PC-9 (cell line): ENCODE data around the gene FFAR3. TPM values are rescaled to one million over a fixed set of nuclear protein-coding genes. Genes with fewer than 3 reads are reported as not detected.

Experiments
- BruUV-seq: library from RNA; stranded (reverse); fragments of 400-500 nt; replicated peaks from 2 replicates; lab custom pipeline; 2021; lab: Mats Ljungman, UMichigan
- CTCF ChIA-PET: fragments of 300-600 bp; sonication (Branson Sonifier 250); formaldehyde crosslinking; loops from one replicate; lab custom pipeline; 2022; ENCODE audit warnings: antibody characterized with exemption; lab: Charles Lee
- POLR2A ChIA-PET: fragments of 300-600 bp; sonication (Branson Sonifier 250); formaldehyde crosslinking; loops from one replicate; lab custom pipeline; 2022; ENCODE audit warnings: antibody characterized with exemption; ENCODE audit not compliant: unreplicated experiment; lab: Charles Lee
- DNase-seq, 2 experiments: peaks; one replicate each; pipeline versions ENCODE4 v3.0.0 to v3.0.0-alpha.2; 2015 to 2022; ENCODE audit warnings: mixed read lengths in 1 of 2
- H2AFZ ChIP-seq: fragments of 200-600 bp; sonication (generic); 2 replicates; pipeline ENCODE4 v1.8.1; 2017; ENCODE audit warnings: antibody characterized with exemption
- H3F3A ChIP-seq: fragments of 200-600 bp; sonication (generic); 2 replicates; pipeline ENCODE4 v1.8.1; 2017; ENCODE audit warnings: antibody characterized with exemption, mild to moderate bottlenecking, low read depth; ENCODE audit not compliant: insufficient read depth
- H3K27ac ChIP-seq: fragments of 200-600 bp; sonication (generic); 2 replicates; pipeline ENCODE4 v1.6.1; 2016; ENCODE audit warnings: mixed run types
- H3K27me3 ChIP-seq: fragments of 200-600 bp; sonication (generic); 2 replicates; pipeline ENCODE4 v1.6.1; 2016; ENCODE audit warnings: low read depth, mixed run types; ENCODE audit not compliant: insufficient read depth
- H3K36me3 ChIP-seq: fragments of 200-600 bp; sonication (generic); 2 replicates; pipeline ENCODE4 v1.6.1; 2016; ENCODE audit warnings: low read depth, mixed run types
- H3K4me1 ChIP-seq: fragments of 200-600 bp; sonication (generic); replicated peaks from 2 replicates; pipeline ENCODE4 v1.6.1; 2016; ENCODE audit warnings: mixed run types; ENCODE audit not compliant: insufficient read depth
- H3K4me2 ChIP-seq: fragments of 200-600 bp; sonication (generic); 2 replicates; pipeline ENCODE4 v1.6.1; 2017; ENCODE audit warnings: mixed run types
- H3K4me3 ChIP-seq: fragments of 200-600 bp; sonication (generic); 2 replicates; pipeline ENCODE4 v1.6.1; 2016; ENCODE audit warnings: mixed run types
- H3K79me2 ChIP-seq: fragments of 200-600 bp; sonication (generic); 2 replicates; pipeline ENCODE4 v1.6.1; 2017; ENCODE audit warnings: low read depth, mixed run types
- H3K9me2 ChIP-seq: fragments of 200-600 bp; sonication (generic); 2 replicates; pipeline ENCODE4 v1.8.1; 2017; ENCODE audit warnings: mild to moderate bottlenecking; ENCODE audit not compliant: insufficient read depth
- H3K9me3 ChIP-seq: fragments of 200-600 bp; sonication (generic); 2 replicates; pipeline ENCODE4 v1.8.1; 2016; ENCODE audit warnings: low read depth; ENCODE audit not compliant: insufficient read depth
- H4K20me1 ChIP-seq: fragments of 200-600 bp; sonication (generic); 2 replicates; pipeline ENCODE4 v1.8.1; 2017; ENCODE audit not compliant: insufficient read depth
- CTCF ChIP-seq: fragments of 200-600 bp; sonication (generic); conservative IDR thresholded peaks from 2 replicates; pipeline ENCODE4 v1.6.1; 2017; ENCODE audit warnings: mixed run types, antibody characterized with exemption, mild to moderate bottlenecking, moderate library complexity
- EZH2 ChIP-seq: fragments of 200-600 bp; sonication (generic); IDR thresholded peaks from 2 replicates; pipeline ENCODE4 v1.8.0; 2017; ENCODE audit warnings: antibody characterized with exemption, low read depth
- intact Hi-C: fragments of 100-400 bp; cut with micrococcal nuclease; formaldehyde crosslinking; loops from one replicate; pipeline ENCODE4 v1.10.0; 2022; ENCODE audit not compliant: unreplicated experiment
- total RNA-seq: library from RNA; stranded (reverse); gene quantifications from 2 replicates; pipeline ENCODE4 v1.2.3, GENCODE V29; 2021

Gene FFAR3
- total RNA-seq, 1 experiment from 2014 or later = not detected

- no peaks in the 10 kb centered on the region for H3K4me1 ChIP-seq
- intact Hi-C loops = no loop called here
- H3K9me2 ChIP-seq = no peaks in the 10 kb centered on the region
- H3K79me2 ChIP-seq = no peaks in the 10 kb centered on the region
- POLR2A ChIA-PET = no interaction called here
- no peaks in the 10 kb centered on the region for H4K20me1 ChIP-seq
- H3K4me3 ChIP-seq = no peak within 1 kb of the TSS
- H3K27me3 ChIP-seq = no peaks in the 10 kb centered on the region
- BruUV-seq = no TSS peak
- H3K36me3 ChIP-seq = 0 out of 2 replicates have a peak, but pooled peaks cover 4% of the 10 kb centered on the region
- no peak within 1 kb of the TSS for H3K27ac ChIP-seq
- 0 out of 2 replicates have a peak, but pooled peaks cover 3% of the 10 kb centered on the region for H3F3A ChIP-seq
- CTCF ChIA-PET = no interaction called here
- no peak within 1 kb of the TSS for H2AFZ ChIP-seq
- H3K9me3 ChIP-seq = no peaks in the 10 kb centered on the region
- H3K4me2 ChIP-seq = no peak within 1 kb of the TSS
- no peak for TF ChIP-seq CTCF
- no peak for TF ChIP-seq EZH2
- DNase-seq = no peak
Observed at GRCh38 chr19:35347171-35347929, 10.9 kb upstream of the FFAR3 start, which contains the start of gene FFAR1. Gene FFAR1, plus strand, starts transcription at chr19:35347902. Its CDS starts 3,650 bp downstream, at chr19:35351552.

DNA sequence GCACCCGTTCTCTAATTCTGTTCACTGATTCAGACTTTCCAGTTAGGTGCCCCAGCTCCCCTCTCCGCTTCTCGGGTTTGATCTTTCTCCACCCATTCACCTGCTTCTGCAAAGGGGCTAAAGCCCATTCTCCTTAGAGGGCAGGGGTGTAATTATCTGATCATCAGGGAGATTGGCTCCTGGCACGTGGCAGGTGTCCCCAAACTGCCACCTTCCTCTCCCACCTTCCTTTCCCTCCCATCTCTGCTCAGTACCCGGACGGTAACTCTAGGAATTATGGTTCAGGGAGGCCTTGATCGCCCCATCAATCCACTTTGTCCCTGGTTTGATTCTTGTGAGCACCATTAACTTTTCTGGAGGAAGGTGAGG lies 10.3 kb upstream of the FFAR3 start:
- Histone ChIP-seq H3K36me3 (0 out of 2 replicates have a peak, but pooled peaks cover 4% of the 10 kb centered on the region), H3K4me1 (no peaks in the 10 kb centered on the region), H2AFZ (no peak overlapping the region), H3F3A (peaks cover 3% of the 10 kb centered on the region; the same call in 1 of the 2 replicates), H3K27ac (no peak overlapping the region), H3K79me2 (no peaks in the 10 kb centered on the region), H3K9me3 (no peaks in the 10 kb centered on the region), H3K4me3 (no peak overlapping the region), H3K9me2 (no peaks in the 10 kb centered on the region), H4K20me1 (no peaks in the 10 kb centered on the region), H3K4me2 (no peak overlapping the region), H3K27me3 (no peaks in the 10 kb centered on the region)
- intact Hi-C loops = no loop called here
- DNase-seq = no peak
- BruUV-seq = no TSS peak
- no peak for TF ChIP-seq CTCF
- TF ChIP-seq EZH2 = no peak
- POLR2A ChIA-PET = no interaction called here
- CTCF ChIA-PET = no interaction called here

DNA sequence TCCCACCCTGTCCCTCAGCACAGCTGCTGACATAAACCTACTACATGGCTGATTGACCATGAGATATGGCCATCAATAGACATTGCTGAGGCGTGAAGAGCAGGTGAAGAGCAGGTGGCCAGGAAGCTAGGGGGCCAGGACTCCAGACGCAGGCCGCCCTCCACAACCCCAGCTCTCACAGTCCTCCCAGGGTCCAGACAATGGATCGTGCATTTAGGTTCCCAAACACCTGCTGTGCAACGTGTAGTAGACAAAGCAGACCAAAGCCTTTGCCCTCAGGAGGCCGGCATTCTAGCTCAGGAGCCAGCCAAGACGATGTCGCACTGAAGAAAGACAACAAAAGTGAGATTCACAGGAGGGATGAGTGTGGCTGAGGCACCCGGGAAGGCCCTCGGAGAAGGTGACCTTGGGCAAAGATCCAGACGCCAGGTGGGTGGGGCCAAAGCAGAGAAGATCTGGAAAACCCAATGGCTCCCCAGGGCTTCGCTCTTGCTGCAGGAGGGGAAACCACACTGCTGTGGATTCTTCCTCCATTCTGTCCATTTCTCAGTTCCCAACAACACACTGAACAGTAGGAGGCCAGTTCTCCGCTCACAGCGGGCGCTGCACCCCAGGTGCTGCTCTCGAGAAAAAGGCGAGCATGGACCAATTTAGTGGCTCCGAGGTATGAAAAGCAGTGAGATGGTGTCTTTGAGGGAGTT lies 9.2 kb upstream of the FFAR3 start:
- DNase-seq = no peak
- TF ChIP-seq EZH2 (no peak), CTCF (no peak)
- Histone ChIP-seq H3K9me3 (no peaks in the 10 kb centered on the region), H3K79me2 (no peaks in the 10 kb centered on the region), H3K4me2 (no peak overlapping the region), H3K27ac (no peak overlapping the region), H3K27me3 (no peaks in the 10 kb centered on the region), H4K20me1 (no peaks in the 10 kb centered on the region), H3F3A (peaks cover 3% of the 10 kb centered on the region; the same call in 1 of the 2 replicates), H3K36me3 (no peaks in the 10 kb centered on the region), H2AFZ (no peak overlapping the region), H3K4me3 (no peak overlapping the region), H3K4me1 (no peaks in the 10 kb centered on the region), H3K9me2 (no peaks in the 10 kb centered on the region)
- CTCF ChIA-PET = no interaction called here
- intact Hi-C loops = no loop called here
- POLR2A ChIA-PET = no interaction called here
- BruUV-seq = no TSS peak
